Measurements from ENCODE around the gene BRI3BP. TPM values are rescaled to one million over a fixed set of nuclear protein-coding genes. Genes with fewer than 3 reads are reported as not detected.

The BRI3BP gene
- total RNA-seq, 1 donor from 2014 or later: 14.5 TPM

- no peak for DNase-seq
- Mint-ChIP-seq H3K9me3 (no peaks in the 10 kb centered on the region), H3K27ac (peak overlapping the region; percentile 27), H3K36me3 (ENCODE audit: low read depth) (no peaks in the 10 kb centered on the region), H3K4me1 (peaks cover 60% of the 10 kb centered on the region), H3K27me3 (no peaks in the 10 kb centered on the region), H3K4me3 (no peak overlapping the region)
- intact Hi-C loops (cut with micrococcal nuclease): loop anchor here (10.0 kb wide), 1 partner anchor 544 kb away; no protein-coding TSS in a partner anchor
- CTCF ChIA-PET: no interaction called here
- POLR2A ChIA-PET: no interaction called here
- ATAC-seq (ENCODE audit: low read depth): no peak
- no peak for TF ChIP-seq CTCF (IDR thresholded peaks at IDR 0.05)
Measured at GRCh38 chr12:124998705-124999104, 5.3 kb downstream of the BRI3BP start.

GRCh38 chr12:125001636-125002035 is 8.2 kb downstream of the BRI3BP start:
- H3K36me3 Mint-ChIP-seq (ENCODE audit: low read depth): peaks cover 6% of the 10 kb centered on the region
- H3K4me3 Mint-ChIP-seq: no peak overlapping the region
- intact Hi-C loops (cut with micrococcal nuclease): no loop called here
- H3K27ac Mint-ChIP-seq: no peak overlapping the region
- TF ChIP-seq CTCF (IDR thresholded peaks at IDR 0.05): no peak
- POLR2A ChIA-PET: interaction anchor here (0.6 to 1.0 kb wide), 2 partner anchors 12 to 48 kb away, joined by 3 read pairs; no protein-coding TSS in a partner anchor
- CTCF ChIA-PET: no interaction called here
- no peak for DNase-seq
- H3K4me1 Mint-ChIP-seq: peaks cover 37% of the 10 kb centered on the region
- H3K27me3 Mint-ChIP-seq: no peaks in the 10 kb centered on the region
- H3K9me3 Mint-ChIP-seq: no peaks in the 10 kb centered on the region
- no peak for ATAC-seq (ENCODE audit: low read depth)

GRCh38 chr12:125003021-125003420 is 9.6 kb downstream of the BRI3BP start:
- no peak for DNase-seq
- no peak overlapping the region for H3K4me3 Mint-ChIP-seq
- peaks cover 30% of the 10 kb centered on the region for H3K4me1 Mint-ChIP-seq

GRCh38 chr12:125004621-125005020 is 11.2 kb downstream of the BRI3BP start:
- intact Hi-C loops (cut with micrococcal nuclease): no loop called here
- Mint-ChIP-seq H3K27me3 (no peaks in the 10 kb centered on the region), H3K36me3 (ENCODE audit: low read depth) (peaks cover 10% of the 10 kb centered on the region), H3K27ac (no peak overlapping the region), H3K4me3 (no peak overlapping the region), H3K4me1 (peaks cover 24% of the 10 kb centered on the region), H3K9me3 (no peaks in the 10 kb centered on the region)
- ChIA-PET POLR2A (no interaction called here), CTCF (no interaction called here)
- no peak for ATAC-seq (ENCODE audit: low read depth)
- TF ChIP-seq CTCF (IDR thresholded peaks at IDR 0.05): no peak
- no peak for DNase-seq

More at GRCh38 chr12:125003021-125003420, 9.6 kb downstream of the BRI3BP start:
- Mint-ChIP-seq H3K9me3 (no peaks in the 10 kb centered on the region), H3K27me3 (no peaks in the 10 kb centered on the region), H3K27ac (no peak overlapping the region), H3K36me3 (ENCODE audit: low read depth) (peaks cover 10% of the 10 kb centered on the region)
- intact Hi-C loops (cut with micrococcal nuclease): no loop called here
- ChIA-PET POLR2A (no interaction called here), CTCF (no interaction called here)
- no peak for ATAC-seq (ENCODE audit: low read depth)
- TF ChIP-seq CTCF (IDR thresholded peaks at IDR 0.05): no peak

GRCh38 chr12:125005652-125006051 is 12.2 kb downstream of the BRI3BP start:
- Mint-ChIP-seq H3K36me3 (ENCODE audit: low read depth) (peaks cover 10% of the 10 kb centered on the region), H3K4me3 (no peak overlapping the region), H3K4me1 (peaks cover 18% of the 10 kb centered on the region), H3K27ac (no peak overlapping the region), H3K27me3 (no peaks in the 10 kb centered on the region), H3K9me3 (no peaks in the 10 kb centered on the region)
- DNase-seq (no peak), ATAC-seq (ENCODE audit: low read depth) (no peak)
- TF ChIP-seq CTCF (IDR thresholded peaks at IDR 0.05): no peak
- ChIA-PET CTCF (no interaction called here), POLR2A (no interaction called here)
- intact Hi-C loops (cut with micrococcal nuclease): no loop called here

Data from activated B cell treated with CpG ODN at 0.5 μM for 24 hours (primary cell).